Caki2 (cell line): ENCODE data around the gene PLA2G2F. TPM values are rescaled to one million over a fixed set of nuclear protein-coding genes. Genes with fewer than 3 reads are reported as not detected.

Experiments used
- DNase-seq: peaks from one replicate; pipeline ENCODE4 v3.0.0-alpha.2; 2015; ENCODE audit warnings: low read depth
- in situ Hi-C: cut with HindIII; loops from 2 replicates; pipeline ENCODE4 v1.10.0; 2016; ENCODE audit warnings: low sequenced_read_pairs, low pct_unique_long_range_greater_than_20kb, mixed read lengths
- total RNA-seq: library from RNA; depleted of rRNA; stranded (reverse); fragments of >200 nt; shearing (Covaris generic); gene quantifications from 2 replicates; pipeline ENCODE4 v1.2.3, GENCODE V29; 2014; ENCODE audit warnings: low replicate concordance; rRNA removed

The PLA2G2F gene
- total RNA-seq, 1 experiment from 2014 or later, result not detected

DNA sequence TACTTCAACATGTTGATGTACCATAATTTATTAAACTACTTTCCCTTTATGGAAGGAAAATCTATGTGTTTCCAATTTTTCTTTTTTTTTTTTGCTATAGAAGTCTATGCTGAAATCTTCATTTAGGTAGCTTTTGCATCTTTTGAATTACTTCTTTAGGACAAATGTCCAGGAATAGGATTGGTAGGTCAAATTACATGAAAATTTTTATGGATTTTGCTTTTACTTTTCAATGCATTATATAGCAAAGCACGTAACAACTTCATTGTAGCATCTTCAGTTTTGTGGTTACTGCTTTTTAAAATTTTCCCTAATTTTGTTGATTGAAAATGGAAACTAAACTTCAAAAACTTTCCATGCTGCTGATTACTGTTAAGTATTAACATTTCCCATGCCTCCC lies 59.2 kb downstream of the PLA2G2F start:
- in situ Hi-C loops, result no loop called here
- DNase-seq, result no peak

DNA sequence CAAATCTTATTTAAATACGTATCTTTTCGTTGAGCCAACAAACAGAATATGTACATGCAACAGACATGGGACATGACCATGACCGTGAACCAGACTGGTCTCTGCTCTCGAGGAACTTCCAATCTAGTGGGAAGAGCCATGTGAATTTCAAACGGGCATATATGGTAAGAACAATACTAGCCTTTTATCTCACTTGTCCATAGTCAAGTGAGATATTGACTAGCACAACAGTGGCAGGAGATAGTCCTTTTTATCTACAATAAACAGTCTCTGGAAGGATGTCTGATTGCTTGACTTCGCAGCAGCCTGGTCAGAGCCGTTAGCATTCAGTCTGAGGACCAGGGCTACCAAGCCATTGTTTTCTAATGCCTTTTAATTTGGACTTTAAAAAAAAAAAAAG lies 59.8 kb downstream of the PLA2G2F start:
- DNase-seq, result no peak
- in situ Hi-C loops, result no loop called here

DNA sequence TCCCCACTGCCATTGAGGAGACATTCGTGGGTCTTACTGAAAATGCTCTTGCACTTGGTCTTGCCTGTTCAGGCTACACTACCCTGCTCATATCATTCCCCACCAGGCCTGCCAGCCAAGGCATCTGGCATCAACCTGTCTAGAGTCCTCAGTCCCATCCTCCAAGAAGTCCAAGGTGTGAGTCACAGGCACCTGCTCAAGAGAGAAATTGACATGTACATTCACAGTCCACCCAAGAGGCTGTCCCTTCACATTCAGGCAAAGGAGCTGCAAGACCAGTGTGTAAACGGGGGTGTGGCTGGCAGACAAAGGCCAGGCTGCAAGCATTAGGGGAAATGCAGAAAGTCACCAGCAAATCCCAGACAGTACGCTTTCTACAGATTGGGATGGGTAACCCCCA lies 60.3 kb downstream of the PLA2G2F start:
- no peak for DNase-seq
- in situ Hi-C loops, result no loop called here

DNA sequence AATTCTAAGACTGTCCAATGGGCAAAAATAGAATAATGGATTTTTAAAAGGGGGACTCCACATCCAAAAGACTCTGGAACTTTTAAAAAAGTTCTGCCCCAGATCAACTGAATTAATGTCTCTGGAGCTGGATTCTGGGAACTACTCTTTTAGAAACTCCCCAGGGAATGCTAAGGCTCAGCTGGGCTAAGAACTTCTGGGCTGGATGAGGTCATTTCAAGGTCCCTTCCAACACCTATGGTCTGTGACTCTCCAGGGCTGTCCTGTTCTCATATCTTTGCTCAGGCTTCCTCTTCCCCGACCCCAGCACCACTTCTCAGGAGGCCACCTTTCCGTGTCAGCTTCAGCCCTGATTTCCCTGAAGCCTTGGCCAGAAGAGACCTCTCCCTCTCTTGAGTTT lies 60.7 kb downstream of the PLA2G2F start:
- in situ Hi-C loops, result no loop called here
- DNase-seq, result no peak

Other genes starting within 250 kb of the PLA2G2F start
- gene PLA2G2E, start 215.7 kb upstream of the PLA2G2F start, total RNA-seq, result not detected in 2 replicates
- gene PLA2G2A, start 159.7 kb upstream of the PLA2G2F start, total RNA-seq, result not detected in 2 replicates
- gene PLA2G5, start 69.1 kb upstream of the PLA2G2F start, total RNA-seq, result not detected in 2 replicates
- not detected in 2 replicates for gene PLA2G2D, start 19.8 kb upstream of the PLA2G2F start, total RNA-seq
- not detected in 2 replicates for gene UBXN10, start 46.8 kb downstream of the PLA2G2F start, total RNA-seq
- gene PLA2G2C, start 47.2 kb downstream of the PLA2G2F start, total RNA-seq, result not detected in 2 replicates
- gene VWA5B1, start 151.6 kb downstream of the PLA2G2F start, total RNA-seq, result not detected in 2 replicates